H1 (cell line): Measurements from ENCODE around the gene RERE. TPM values are rescaled to one million over a fixed set of nuclear protein-coding genes. Genes with fewer than 3 reads are reported as not detected.

Source experiments
- CTCF ChIA-PET: fragments of 300-600 bp; sonication (Branson Sonifier 250); formaldehyde crosslinking; loops from one replicate; lab custom pipeline; 2021; ENCODE audit not compliant: partially characterized antibody; lab: Charles Lee
- POLR2A ChIA-PET: fragments of 300-600 bp; sonication (Branson Sonifier 250); formaldehyde crosslinking; loops from one replicate; lab custom pipeline; 2021; ENCODE audit warnings: inconsistent platforms; ENCODE audit not compliant: partially characterized antibody; lab: Charles Lee
- DNase-seq, 2 experiments: peaks; one replicate each; pipeline versions ENCODE4 v3.0.0 to v3.0.0-alpha.2; 2010 to 2022; ENCODE audit warnings: low spot score in 2 of 2, low read depth in 1 of 2, mixed read lengths in 1 of 2
- FAIRE-seq: peaks from 2 replicates; lab custom pipeline; 2011; peaks lifted over from hg19 to GRCh38; lab: Jason Lieb, UNC
- H2AFZ ChIP-seq: 2 replicates; pipeline ENCODE4 v1.8.1; 2012; ENCODE audit warnings: low read length, inconsistent platforms
- H2AK5ac ChIP-seq: 2 replicates; pipeline ENCODE4 v1.6.1; 2013; ENCODE audit warnings: low read depth, low read length
- H2BK120ac ChIP-seq: replicated peaks from 2 replicates; pipeline ENCODE3; 2013; ENCODE audit warnings: low read depth, low read length, inconsistent platforms
- H2BK12ac ChIP-seq: 2 replicates; pipeline ENCODE4 v1.6.1; 2013; ENCODE audit warnings: low read depth, low read length
- H2BK15ac ChIP-seq: 2 replicates; pipeline ENCODE4 v1.6.1; 2013; ENCODE audit warnings: low read length
- H2BK20ac ChIP-seq: 2 replicates; pipeline ENCODE4 v1.6.1; 2013; ENCODE audit warnings: low read length
- H2BK5ac ChIP-seq: 2 replicates; pipeline ENCODE4 v1.6.1; 2013; ENCODE audit warnings: low read depth, low read length
- H3K14ac ChIP-seq: 2 replicates; pipeline ENCODE4 v1.6.1; 2013; ENCODE audit warnings: inconsistent platforms; ENCODE audit not compliant: insufficient read length
- H3K18ac ChIP-seq: 2 replicates; pipeline ENCODE4 v1.6.1; 2013; ENCODE audit warnings: low read length; ENCODE audit errors: extremely low read depth
- H3K23ac ChIP-seq: 2 replicates; pipeline ENCODE4 v1.6.1; 2013; ENCODE audit warnings: inconsistent platforms; ENCODE audit not compliant: insufficient read length
- H3K23me2 ChIP-seq: 2 replicates; pipeline ENCODE4 v1.6.1; 2013; ENCODE audit warnings: low read depth, low read length
- H3K27ac ChIP-seq: 2 replicates; pipeline ENCODE4 v1.6.1; 2011; ENCODE audit warnings: low read depth, low read length, inconsistent platforms
- H3K27me3 ChIP-seq, 4 experiments: replicated peaks in 1 of 4; 1 replicate in 1 of 4; 2 replicates in 3 of 4; pipeline versions ENCODE4 v1.6.1 to v1.8.1; 2011 to 2013; ENCODE audit warnings: low read length in 3 of 4, mild to moderate bottlenecking in 3 of 4, inconsistent platforms in 2 of 4, mixed read lengths in 2 of 4, moderate library complexity in 1 of 4; ENCODE audit not compliant: control insufficient read depth in 3 of 4, insufficient read depth in 3 of 4; ENCODE audit errors: extremely low read depth in 1 of 4
- H3K36me3 ChIP-seq, 4 experiments: 2 replicates each; pipeline versions ENCODE4 v1.6.1 to v1.8.1; 2011 to 2013; ENCODE audit warnings: mild to moderate bottlenecking in 4 of 4, low read length in 3 of 4, moderate library complexity in 2 of 4, control low read depth in 1 of 4, inconsistent platforms in 1 of 4; ENCODE audit not compliant: insufficient read depth in 4 of 4, control insufficient read depth in 2 of 4
- H3K4ac ChIP-seq: replicated peaks from 2 replicates; pipeline ENCODE3; 2013; ENCODE audit warnings: low read length, low read depth, mixed read lengths, inconsistent platforms; ENCODE audit not compliant: insufficient read length
- H3K4me1 ChIP-seq, 4 experiments: replicated peaks in 1 of 4; 1 replicate in 1 of 4; 2 replicates in 3 of 4; pipeline versions ENCODE4 v1.6.1 to v1.8.1; 2011 to 2013; ENCODE audit warnings: low read length in 3 of 4, inconsistent platforms in 2 of 4, mixed read lengths in 1 of 4; ENCODE audit not compliant: insufficient read depth in 4 of 4, control insufficient read depth in 3 of 4
- H3K4me2 ChIP-seq, 2 experiments: 2 replicates each; pipeline versions ENCODE4 v1.6.1 to v1.8.1; 2011 to 2013; ENCODE audit warnings: low read depth in 2 of 2, low read length in 2 of 2, control low read depth in 1 of 2, inconsistent platforms in 1 of 2, mild to moderate bottlenecking in 1 of 2; ENCODE audit not compliant: insufficient read depth in 1 of 2
- H3K4me3 ChIP-seq, 4 experiments: fragments of 200-600, 300-600 bp in 1 of 4; sonication (generic), shearing (Covaris generic), sonication (Bioruptor Twin) in 1 of 4; 2 replicates each; pipeline versions ENCODE4 v1.5.1 to v1.8.1; 2011 to 2016; ENCODE audit warnings: low read length in 4 of 4, low read depth in 3 of 4, control low read depth in 2 of 4, inconsistent platforms in 2 of 4, mild to moderate bottlenecking in 2 of 4, mixed read lengths in 1 of 4, moderate library complexity in 1 of 4; ENCODE audit not compliant: insufficient read depth in 2 of 4; ENCODE audit errors: extremely low read depth in 1 of 4
- H3K56ac ChIP-seq: replicated peaks from 2 replicates; pipeline ENCODE3; 2013; ENCODE audit warnings: low read depth, mild to moderate bottlenecking, mixed read lengths, low read length, inconsistent platforms; ENCODE audit not compliant: insufficient read length
- H3K79me1 ChIP-seq: 2 replicates; pipeline ENCODE4 v1.6.1; 2013; ENCODE audit warnings: low read depth, low read length, control low read depth
- H3K79me2 ChIP-seq, 2 experiments: 2 replicates each; pipeline versions ENCODE4 v1.6.1 to v1.8.1; 2012 to 2013; ENCODE audit warnings: low read length in 2 of 2, mild to moderate bottlenecking in 2 of 2, inconsistent platforms in 1 of 2; ENCODE audit not compliant: insufficient read depth in 2 of 2, control insufficient read depth in 1 of 2
- H3K9ac ChIP-seq, 4 experiments: replicated peaks in 1 of 4; 1 replicate in 1 of 4; 2 replicates in 3 of 4; pipeline versions ENCODE4 v1.6.1 to v1.8.1; 2011 to 2013; ENCODE audit warnings: low read depth in 3 of 4, low read length in 3 of 4, control low read depth in 2 of 4, mild to moderate bottlenecking in 2 of 4, moderate library complexity in 2 of 4, inconsistent platforms in 1 of 4; ENCODE audit errors: extremely low read depth in 1 of 4
- H3K9me3 ChIP-seq, 2 experiments: 2 replicates each; pipeline versions ENCODE4 v1.6.1 to v1.8.1; 2012 to 2013; ENCODE audit warnings: mild to moderate bottlenecking in 2 of 2, moderate library complexity in 2 of 2, control low read depth in 1 of 2, inconsistent platforms in 1 of 2, low read depth in 1 of 2, low read length in 1 of 2, mixed read lengths in 1 of 2; ENCODE audit not compliant: insufficient read depth in 2 of 2
- H4K20me1 ChIP-seq, 2 experiments: replicated peaks in 1 of 2; 2 replicates each; pipeline versions ENCODE3 to v1.8.1; 2011 to 2013; ENCODE audit warnings: inconsistent platforms in 2 of 2, low read length in 2 of 2, mild to moderate bottlenecking in 1 of 2; ENCODE audit not compliant: insufficient read depth in 2 of 2, control insufficient read depth in 1 of 2
- H4K5ac ChIP-seq: 2 replicates; pipeline ENCODE4 v1.6.1; 2013; ENCODE audit warnings: low read length, low read depth, mixed read lengths, inconsistent platforms; ENCODE audit not compliant: insufficient read length
- H4K8ac ChIP-seq: 2 replicates; pipeline ENCODE4 v1.8.0; 2013; ENCODE audit warnings: mild to moderate bottlenecking, moderate library complexity, low read length, inconsistent platforms; ENCODE audit not compliant: insufficient read depth; ENCODE audit errors: extremely low read depth
- H4K91ac ChIP-seq: replicated peaks from 2 replicates; pipeline ENCODE3; 2013; ENCODE audit warnings: low read length, mixed read lengths, inconsistent platforms; ENCODE audit not compliant: insufficient read length
- CREB1 ChIP-seq: IDR thresholded peaks from 2 replicates; pipeline ENCODE4 v1.6.1; 2012; ENCODE audit warnings: inconsistent platforms
- CTBP2 ChIP-seq: IDR thresholded peaks from 2 replicates; pipeline ENCODE4 v1.7.0; 2011; ENCODE audit warnings: borderline replicate concordance, mild to moderate bottlenecking, moderate library complexity, mixed read lengths, low read length; ENCODE audit not compliant: insufficient read depth, insufficient read length
- EZH2 ChIP-seq: fragments of 200-600 bp; sonication (generic); IDR thresholded peaks from 2 replicates; pipeline ENCODE4 v1.7.1; 2012; ENCODE audit warnings: low read depth, mild to moderate bottlenecking, moderate library complexity, low read length, inconsistent platforms; ENCODE audit not compliant: severe bottlenecking
- KDM4A ChIP-seq: IDR thresholded peaks from one replicate; pipeline ENCODE4 v1.7.1; 2012; ENCODE audit warnings: low read depth, mild to moderate bottlenecking, moderate library complexity, low read length, inconsistent platforms; ENCODE audit not compliant: severe bottlenecking
- NANOG ChIP-seq: IDR thresholded peaks from 2 replicates; pipeline ENCODE4 v1.6.1; 2011; ENCODE audit warnings: low read length, low read depth, mild to moderate bottlenecking, inconsistent platforms; ENCODE audit not compliant: insufficient read depth, poor library complexity, severe bottlenecking
- SAP30 ChIP-seq: fragments of 300-600 bp; sonication (generic); IDR thresholded peaks from 2 replicates; pipeline ENCODE4 v1.7.1; 2012; ENCODE audit warnings: low read length, moderate library complexity, mild to moderate bottlenecking, inconsistent platforms; ENCODE audit not compliant: insufficient read depth, insufficient replicate concordance
- SIN3A ChIP-seq, 2 experiments: IDR thresholded peaks in 1 of 2; conservative IDR thresholded peaks in 1 of 2; 2 replicates each; pipeline ENCODE4 v1.6.1; 2011 to 2012; ENCODE audit warnings: low read length in 2 of 2, improper control_type of control experiment in 1 of 2, low read depth in 1 of 2, mild to moderate bottlenecking in 1 of 2
- SP4 ChIP-seq: IDR thresholded peaks from 2 replicates; pipeline ENCODE4 v1.6.1; 2012; ENCODE audit warnings: low read length, inconsistent platforms
- TEAD4 ChIP-seq: IDR thresholded peaks from 2 replicates; pipeline ENCODE4 v1.6.1; 2012; ENCODE audit warnings: low read depth, low read length, inconsistent platforms, mixed read lengths
- YY1 ChIP-seq: IDR thresholded peaks from 2 replicates; pipeline ENCODE4 v1.6.1; 2011; ENCODE audit warnings: low read depth, mild to moderate bottlenecking, low read length
- ZNF274 ChIP-seq: IDR thresholded peaks from 2 replicates; pipeline ENCODE4 v1.7.0; 2012; ENCODE audit warnings: low read length, borderline replicate concordance; ENCODE audit errors: extremely low read depth
- WGBS, 2 experiments: shearing (Covaris generic) in 1 of 2; methylation state at CpG; one replicate each; pipeline versions ENCODE4 v1.1.6 to v1.1.7; 2013 to 2015; ENCODE audit warnings: low lambda C conversion rate in 2 of 2, mixed read lengths in 2 of 2, inconsistent platforms in 1 of 2, low coverage in 1 of 2, missing lambda C conversion rate in 1 of 2; ENCODE audit not compliant: insufficient replicate concordance in 2 of 2, insufficient coverage in 1 of 2, insufficient read length in 1 of 2; ENCODE audit errors: extremely low coverage in 1 of 2, missing lambda C conversion rate in 1 of 2; 5-methylcytosine and 5-hydroxymethylcytosine counted together
- polyA plus RNA-seq, 7 experiments: library from polyadenylated mRNA; depleted of rRNA in 3 of 7; stranded (reverse) in 5 of 7; unstranded in 2 of 7; fragments of >200 nt in 5 of 7; fragments of 200-250 nt in 2 of 7; gene quantifications; 1 replicate in 5 of 7; 2 replicates in 1 of 7; 4 replicates in 1 of 7; pipeline versions ENCODE4 v1.2.1 to v1.2.3, GENCODE V29; 2011 to 2013; ENCODE audit warnings: missing spikeins in 2 of 7, mixed read lengths in 2 of 7
- total RNA-seq: library from RNA; stranded (reverse); fragmentation: NEBNext Ultra II Directional; extraction: Animal tissue kit (Norgen Biotek cat#: 25700); gene quantifications from 2 replicates; pipeline ENCODE4 v1.2.1, GENCODE V29; 2021
- TF ChIP-seq, protein P1 (sequence below): IDR thresholded peaks from 2 replicates; pipeline ENCODE4 v1.6.1; 2012; ENCODE audit warnings: low read length, inconsistent platforms

The RERE gene
- total and polyA plus RNA-seq, 2 of the 8 experiments (the other 6 are each of a cell fraction or from before 2014, with no cell fraction given): 15.3 to 142 TPM

DNA sequence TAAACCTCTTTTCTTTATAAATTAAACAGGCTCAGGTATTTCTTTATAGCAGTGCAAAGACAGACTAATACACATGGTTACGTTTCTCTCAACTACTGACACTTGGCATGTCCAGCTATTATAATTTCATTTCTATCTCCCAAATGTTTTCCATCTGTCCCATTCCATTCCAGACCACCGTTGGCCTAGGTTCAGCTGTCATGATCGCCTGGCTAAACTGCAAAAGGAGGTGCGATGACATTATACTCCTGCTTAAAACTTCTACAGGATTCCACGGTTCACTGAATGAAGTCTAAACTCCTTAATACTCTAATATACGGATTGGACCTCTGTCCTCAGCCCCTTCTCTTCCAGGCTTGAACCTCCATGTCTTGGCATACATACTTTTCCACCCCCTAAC lies 72.1 kb downstream of the RERE start:
- peaks cover 7% of the 10 kb centered on the region for H3K79me1 ChIP-seq
- no peak overlapping the region for H3K4me3 ChIP-seq
- no peak overlapping the region for H2BK12ac ChIP-seq
- POLR2A ChIA-PET: no interaction called here
- DNase-seq: no peak
- WGBS, 2 experiments: 88% methylated on average over 6 of the region's 6 CpGs; no CpG with 5 or more reads in 1 of the 2 experiments
- H2BK5ac ChIP-seq: no peak overlapping the region
- H3K79me2 ChIP-seq: peaks cover 0 to 64% of the 10 kb centered on the region in 2 experiments; a peak in 2 of 4 replicates
- H3K9me3 ChIP-seq: no peaks in the 10 kb centered on the region
- no peak overlapping the region for H2BK20ac ChIP-seq
- no peaks in the 10 kb centered on the region for H3K27me3 ChIP-seq
- no peak overlapping the region for H3K14ac ChIP-seq
- H3K4me2 ChIP-seq: no peak overlapping the region
- no peak overlapping the region for H2AFZ ChIP-seq
- H4K91ac ChIP-seq: no peak overlapping the region
- H3K36me3 ChIP-seq: peaks cover 0 to under 1% (median 0%) of the 10 kb centered on the region in 4 experiments; a peak in 2 of 8 replicates
- no peak overlapping the region for H4K8ac ChIP-seq
- peaks cover 0 to 3% of the 10 kb centered on the region in 2 experiments for H4K20me1 ChIP-seq
- no peaks in the 10 kb centered on the region for H3K23me2 ChIP-seq
- H3K27ac ChIP-seq: no peak overlapping the region
- no peak overlapping the region for H4K5ac ChIP-seq
- no peak overlapping the region for H3K23ac ChIP-seq
- H2BK15ac ChIP-seq: no peak overlapping the region
- CTCF ChIA-PET: interaction anchor here (1.1 kb wide), 1 partner anchor 19 kb away, joined by 4 read pairs; no protein-coding TSS in a partner anchor
- H2BK120ac ChIP-seq: no peak overlapping the region
- no peak for FAIRE-seq
- no peak overlapping the region for H3K18ac ChIP-seq
- no peak overlapping the region for H2AK5ac ChIP-seq
- no peak overlapping the region for H3K4ac ChIP-seq
- H3K56ac ChIP-seq: no peak overlapping the region
- H3K9ac ChIP-seq: no peak overlapping the region
- no peaks in the 10 kb centered on the region; a peak in 1 of 7 replicates for H3K4me1 ChIP-seq
- TF ChIP-seq SIN3A (conservative IDR thresholded peaks at IDR 0.05 in 1 of 2, IDR thresholded peaks at IDR 0.05 in 1 of 2; ENCODE audit: low read depth in 1 of 2, low read length in 2 of 2): no peak
- no peak for TF ChIP-seq YY1
- TF ChIP-seq EZH2: no peak
- no peak for TF ChIP-seq KDM4A
- no peak for TF ChIP-seq CTBP2
- no peak for TF ChIP-seq CREB1
- TF ChIP-seq ZNF274: no peak
- TF ChIP-seq SAP30: no peak
- TF ChIP-seq, protein P1, sequence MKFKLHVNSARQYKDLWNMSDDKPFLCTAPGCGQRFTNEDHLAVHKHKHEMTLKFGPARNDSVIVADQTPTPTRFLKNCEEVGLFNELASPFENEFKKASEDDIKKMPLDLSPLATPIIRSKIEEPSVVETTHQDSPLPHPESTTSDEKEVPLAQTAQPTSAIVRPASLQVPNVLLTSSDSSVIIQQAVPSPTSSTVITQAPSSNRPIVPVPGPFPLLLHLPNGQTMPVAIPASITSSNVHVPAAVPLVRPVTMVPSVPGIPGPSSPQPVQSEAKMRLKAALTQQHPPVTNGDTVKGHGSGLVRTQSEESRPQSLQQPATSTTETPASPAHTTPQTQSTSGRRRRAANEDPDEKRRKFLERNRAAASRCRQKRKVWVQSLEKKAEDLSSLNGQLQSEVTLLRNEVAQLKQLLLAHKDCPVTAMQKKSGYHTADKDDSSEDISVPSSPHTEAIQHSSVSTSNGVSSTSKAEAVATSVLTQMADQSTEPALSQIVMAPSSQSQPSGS: no peak
- no peak for TF ChIP-seq NANOG
- no peak for TF ChIP-seq TEAD4
- no peak for TF ChIP-seq SP4
